GM12801 (cell line): ENCODE results near the gene INPP5K.

ENCODE experiments used
- CTCF ChIP-seq: IDR thresholded peaks from one replicate; pipeline ENCODE4 v1.5.1; 2011; ENCODE audit warnings: control low read depth; ENCODE audit not compliant: insufficient read length; ENCODE audit errors: extremely low read depth

INPP5K gene

DNA sequence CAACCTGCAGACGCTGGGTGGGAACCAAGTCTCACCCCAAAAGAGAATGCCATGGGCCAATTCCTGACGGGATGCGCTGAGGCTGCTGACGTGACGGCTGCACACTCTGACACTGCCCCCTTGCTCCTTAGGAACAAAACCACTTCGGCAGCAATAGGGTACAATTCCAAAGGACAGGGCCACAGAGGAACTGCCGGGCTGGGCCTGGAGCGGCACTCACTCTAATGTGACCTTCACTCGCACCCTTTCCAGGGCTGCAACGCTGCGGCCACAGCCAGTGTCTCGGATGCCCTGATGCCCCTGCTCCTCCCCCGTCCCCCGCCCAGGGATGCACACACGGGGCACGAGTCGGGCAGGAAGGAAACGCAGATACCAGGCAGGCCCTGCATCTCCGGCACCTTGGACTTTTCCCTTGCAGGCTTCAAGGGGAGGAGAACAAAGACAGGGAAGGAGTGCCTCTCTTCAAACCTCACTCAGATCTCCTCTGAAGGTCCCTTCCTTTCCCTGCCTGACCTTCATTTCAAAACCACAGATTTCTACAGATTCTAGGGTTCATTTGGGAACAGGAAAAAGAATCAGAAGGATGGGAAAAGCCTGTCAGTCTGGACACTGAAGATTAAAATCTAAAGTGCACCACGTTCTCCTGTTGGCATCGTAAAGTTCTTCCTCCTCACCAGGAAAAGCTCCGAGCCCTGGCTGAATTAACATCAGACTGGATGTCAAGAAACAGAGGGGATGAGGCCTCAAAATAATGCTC lies 43.9 kb upstream of the INPP5K start:
- TF ChIP-seq CTCF, result no peak

- TF ChIP-seq CTCF, result no peak
Observed at GRCh38 chr17:1559047-1560043, 42.9 kb upstream of the INPP5K start.

- TF ChIP-seq CTCF, result no peak
Observed at GRCh38 chr17:1558401-1558800, 42.0 kb upstream of the INPP5K start.

DNA sequence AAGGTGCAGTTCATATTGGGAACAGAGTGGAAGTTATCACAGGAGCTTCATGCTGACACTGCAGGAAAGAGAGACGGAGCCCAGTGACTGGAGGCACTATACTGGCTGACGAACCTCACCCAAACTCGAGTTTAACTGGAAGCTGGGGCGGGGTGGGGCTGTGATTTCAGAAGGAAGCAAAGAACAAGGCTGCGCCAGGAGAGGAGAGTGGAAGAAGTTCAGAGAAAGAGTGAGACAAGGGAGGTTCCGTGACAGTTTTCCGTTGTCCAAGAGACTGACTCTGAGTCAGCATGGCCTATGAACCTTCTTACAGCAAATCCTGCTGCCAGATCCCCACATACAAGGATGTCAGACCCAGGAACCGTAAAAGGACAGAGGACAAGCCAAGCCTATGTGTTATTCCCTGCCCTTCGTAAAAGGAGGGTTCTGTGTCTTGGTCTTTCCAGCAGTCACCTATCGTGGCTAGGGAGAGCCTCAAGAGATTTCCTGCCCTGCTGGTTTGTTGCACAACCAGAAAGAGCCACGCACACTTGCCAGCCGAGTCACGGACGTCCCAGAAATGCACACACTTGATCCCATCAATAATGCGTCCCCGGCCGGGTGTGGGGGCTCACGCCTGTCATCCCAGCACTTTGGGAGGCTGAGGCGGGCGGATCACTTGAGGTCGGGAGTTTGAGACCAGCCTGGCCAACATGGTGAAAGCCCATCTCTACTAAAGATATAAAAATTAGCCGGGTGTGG lies 41.1 kb upstream of the INPP5K start:
- no peak for TF ChIP-seq CTCF

GRCh38 chr17:1555651-1556471 lies 39.4 kb upstream of the INPP5K start:
- TF ChIP-seq CTCF, result no peak

GRCh38 chr17:1554751-1555540 lies 38.5 kb upstream of the INPP5K start:
- no peak for TF ChIP-seq CTCF
